HG02610 (cell line): ENCODE data around the gene PRKN.
"Not testable (repeated sequence)": the region's sequence is repeated elsewhere in the genome, so short reads cannot be mapped to it uniquely, and the experiment has no call there.

Experiments used
- ATAC-seq: cut with Tn5 transposase; IDR thresholded peaks from one replicate; pipeline ENCODE4 v1.9.1; 2021; ENCODE audit warnings: mild to moderate bottlenecking, moderate library complexity; ENCODE audit not compliant: unreplicated experiment

PRKN gene

GRCh38 chr6:161834426-161834825, 893.1 kb downstream of the PRKN start:
- ATAC-seq, result no peak

- no peak for ATAC-seq
These were observed 894.3 kb downstream of the PRKN start for GRCh38 chr6:161833099-161833860.

- no peak for ATAC-seq
These were observed 894.9 kb downstream of the PRKN start for GRCh38 chr6:161832622-161833021.

- no peak for ATAC-seq
These were observed 896.5 kb downstream of the PRKN start for GRCh38 chr6:161830866-161831616.

GRCh38 chr6:161829291-161829729, 898.3 kb downstream of the PRKN start:
- ATAC-seq, result no peak

GRCh38 chr6:161828355-161828754, 899.2 kb downstream of the PRKN start:
- ATAC-seq, result no peak

GRCh38 chr6:161826512-161826911, 901.1 kb downstream of the PRKN start:
- ATAC-seq, result no peak

GRCh38 chr6:161822204-161822603, 905.4 kb downstream of the PRKN start:
- ATAC-seq, result not testable (repeated sequence)

- ATAC-seq, result no peak
These were observed 909.7 kb downstream of the PRKN start for GRCh38 chr6:161817881-161818280.

- no peak for ATAC-seq
These were observed 911.6 kb downstream of the PRKN start for GRCh38 chr6:161815965-161816364.

- no peak for ATAC-seq
These were observed 914.4 kb downstream of the PRKN start for GRCh38 chr6:161813156-161813555.

GRCh38 chr6:161809971-161810370, 917.6 kb downstream of the PRKN start:
- no peak for ATAC-seq

- ATAC-seq, result no peak
These were observed 922.7 kb downstream of the PRKN start for GRCh38 chr6:161804838-161805237.

GRCh38 chr6:161803131-161803530, 924.4 kb downstream of the PRKN start:
- ATAC-seq, result no peak

- no peak for ATAC-seq
These were observed 925.3 kb downstream of the PRKN start for GRCh38 chr6:161802231-161802630.

GRCh38 chr6:161798844-161799394, 928.6 kb downstream of the PRKN start:
- ATAC-seq, result no peak

GRCh38 chr6:161796681-161797080, 930.9 kb downstream of the PRKN start:
- ATAC-seq, result no peak

GRCh38 chr6:161792851-161793493, 934.6 kb downstream of the PRKN start:
- no peak for ATAC-seq

GRCh38 chr6:161788531-161788930, 939.0 kb downstream of the PRKN start:
- ATAC-seq, result no peak

GRCh38 chr6:161772176-161772575, 955.4 kb downstream of the PRKN start:
- ATAC-seq, result no peak

- ATAC-seq, result no peak
These were observed 965.6 kb downstream of the PRKN start for GRCh38 chr6:161761966-161762365.
